HCT116 (cell line): Measurements from ENCODE around the gene CFAP74. TPM values are rescaled to one million over a fixed set of nuclear protein-coding genes. Genes with fewer than 3 reads are reported as not detected.

Source experiments
- ATAC-seq: fragments of 200-7000 bp; cut with Tn5 transposase; 2 replicates; pipeline ENCODE4 v1.9.1; 2020; ENCODE audit warnings: mild to moderate bottlenecking, moderate library complexity
- BruUV-seq: library from RNA; stranded (reverse); fragments of 400-500 nt; replicated peaks from 2 replicates; lab custom pipeline; 2021; lab: Mats Ljungman, UMichigan
- CTCF ChIA-PET: fragments of 300-600 bp; sonication (Branson Sonifier 250); formaldehyde crosslinking; loops from one replicate; lab custom pipeline; 2021; ENCODE audit warnings: antibody characterized with exemption; lab: Charles Lee
- POLR2A ChIA-PET: fragments of 300-600, 350-600 bp; sonication (Branson Sonifier 250); formaldehyde crosslinking; loops from one replicate; lab custom pipeline; 2021; ENCODE audit warnings: antibody characterized with exemption; lab: Charles Lee
- RAD21 ChIA-PET, 2 experiments: fragments of 300-600 bp; sonication (Branson Sonifier 250); formaldehyde crosslinking; loops; one replicate each; lab custom pipeline; 2023; ENCODE audit warnings: low total read pairs in 2 of 2; ENCODE audit not compliant: uncharacterized antibody in 2 of 2, unreplicated experiment in 2 of 2, low non-redundant PET in 1 of 2; lab: Charles Lee
- DNase-seq: peaks from one replicate; pipeline ENCODE4 v3.0.0-alpha.2; 2010; ENCODE audit warnings: low read depth, low spot score
- H2AFZ ChIP-seq: fragments of 200-600 bp; shearing (Covaris generic), sonication (generic); 2 replicates; pipeline ENCODE4 v1.6.1; 2017; ENCODE audit warnings: low read depth, mixed run types, mixed read lengths, antibody characterized with exemption, low read length; ENCODE audit not compliant: poor library complexity, severe bottlenecking
- H3K27ac ChIP-seq: 2 replicates; pipeline ENCODE4 v1.5.1; 2012; ENCODE audit warnings: low read depth, low read length
- H3K27me3 ChIP-seq: fragments of 200-600 bp; sonication (generic); 2 replicates; pipeline ENCODE4 v1.6.1; 2016; ENCODE audit warnings: mixed run types, low read length, mixed read lengths; ENCODE audit not compliant: insufficient read depth
- H3K36me3 ChIP-seq, 2 experiments: fragments of 200-500 bp in 1 of 2; fragments of 200-600 bp in 1 of 2; sonication (Bioruptor generic) in 1 of 2; sonication (generic) in 1 of 2; 2 replicates each; pipeline versions ENCODE4 v1.5.1 to v1.6.1; 2014 to 2016; ENCODE audit warnings: low read length in 2 of 2, inconsistent platforms in 1 of 2, mixed read lengths in 1 of 2, mixed run types in 1 of 2; ENCODE audit not compliant: insufficient read depth in 2 of 2, control insufficient read depth in 1 of 2
- H3K4me1 ChIP-seq, 2 experiments: fragments of 200-600 bp in 1 of 2; sonication (generic) in 1 of 2; 2 replicates each; pipeline versions ENCODE4 v1.5.1 to v1.6.1; 2012 to 2017; ENCODE audit warnings: low read length in 2 of 2, inconsistent platforms in 1 of 2, mild to moderate bottlenecking in 1 of 2, mixed read lengths in 1 of 2, mixed run types in 1 of 2, moderate library complexity in 1 of 2; ENCODE audit not compliant: insufficient read depth in 2 of 2, control insufficient read depth in 1 of 2
- H3K4me2 ChIP-seq: fragments of 200-600 bp; sonication (generic); 2 replicates; pipeline ENCODE4 v1.6.1; 2017; ENCODE audit warnings: mixed run types, low read length, mixed read lengths
- H3K4me3 ChIP-seq, 2 experiments: fragments of 200-600 bp in 1 of 2; sonication (generic) in 1 of 2; replicated peaks in 1 of 2; 2 replicates each; pipeline ENCODE4 v1.5.1; 2011 to 2016; ENCODE audit warnings: low read length in 2 of 2, control low read depth in 1 of 2, low read depth in 1 of 2, mild to moderate bottlenecking in 1 of 2, mixed read lengths in 1 of 2, mixed run types in 1 of 2
- H3K79me2 ChIP-seq: fragments of 200-600 bp; sonication (generic); 2 replicates; pipeline ENCODE4 v1.6.1; 2017; ENCODE audit warnings: mild to moderate bottlenecking, mixed run types, low read length, moderate library complexity, mixed read lengths; ENCODE audit not compliant: insufficient read depth
- H3K9ac ChIP-seq: fragments of 200-600 bp; sonication (generic); 2 replicates; pipeline ENCODE4 v1.6.1; 2016; ENCODE audit warnings: low read length, mixed read lengths
- H3K9me2 ChIP-seq: fragments of 200-600 bp; sonication (generic), shearing (Covaris generic); 2 replicates; pipeline ENCODE4 v1.6.1; 2017; ENCODE audit warnings: mixed run types, mild to moderate bottlenecking, moderate library complexity; ENCODE audit not compliant: insufficient read depth
- H3K9me3 ChIP-seq, 2 experiments: fragments of 200-500 bp in 1 of 2; fragments of 200-600 bp in 1 of 2; sonication (Bioruptor generic) in 1 of 2; sonication (generic) in 1 of 2; 2 replicates each; pipeline ENCODE4 v1.6.1; 2014 to 2017; ENCODE audit warnings: low read length in 2 of 2, mixed read lengths in 2 of 2, inconsistent platforms in 1 of 2, low read depth in 1 of 2, mild to moderate bottlenecking in 1 of 2, mixed run types in 1 of 2, moderate library complexity in 1 of 2; ENCODE audit not compliant: control insufficient read depth in 1 of 2, insufficient read depth in 1 of 2
- H4K20me1 ChIP-seq: fragments of 200-600 bp; sonication (generic), shearing (Covaris generic); 2 replicates; pipeline ENCODE4 v1.6.1; 2017; ENCODE audit warnings: mixed run types, mild to moderate bottlenecking, moderate library complexity; ENCODE audit not compliant: insufficient read depth
- CBX3 ChIP-seq: IDR thresholded peaks from 2 replicates; pipeline ENCODE4 v1.6.1; 2012; ENCODE audit warnings: low read depth
- CEBPB ChIP-seq: IDR thresholded peaks from 2 replicates; pipeline ENCODE4 v1.6.1; 2012; ENCODE audit warnings: low read depth
- EGR1 ChIP-seq: IDR thresholded peaks from 2 replicates; pipeline ENCODE4 v1.6.1; 2012; ENCODE audit warnings: low read depth
- ELF1 ChIP-seq: IDR thresholded peaks from 2 replicates; pipeline ENCODE4 v1.6.1; 2012; ENCODE audit warnings: low read depth, borderline replicate concordance
- EZH2 ChIP-seq: fragments of 200-600 bp; sonication (generic); IDR thresholded peaks from 2 replicates; pipeline ENCODE4 v1.6.1; 2017; ENCODE audit warnings: antibody characterized with exemption, mixed run types
- EZH2phosphoT487 ChIP-seq: fragments of 200-600 bp; IDR thresholded peaks from 2 replicates; pipeline ENCODE4 v1.6.1; 2018; ENCODE audit warnings: antibody characterized with exemption, borderline replicate concordance
- FOSL1 ChIP-seq: IDR thresholded peaks from 2 replicates; pipeline ENCODE4 v1.6.1; 2012; ENCODE audit warnings: low read depth
- JUND ChIP-seq: IDR thresholded peaks from 2 replicates; pipeline ENCODE4 v1.6.1; 2012
- POLR2A ChIP-seq: IDR thresholded peaks from 2 replicates; pipeline ENCODE4 v1.7.0; 2011; ENCODE audit warnings: borderline replicate concordance; ENCODE audit not compliant: insufficient read depth, insufficient read length; ENCODE audit errors: extremely low read depth
- POLR2AphosphoS5 ChIP-seq: IDR thresholded peaks from 2 replicates; pipeline ENCODE4 v1.6.1; 2011; ENCODE audit warnings: mild to moderate bottlenecking, low read depth, low read length, moderate library complexity
- RAD21 ChIP-seq: IDR thresholded peaks from 2 replicates; pipeline ENCODE4 v1.6.1; 2012; ENCODE audit warnings: low read depth, mild to moderate bottlenecking
- SP1 ChIP-seq: IDR thresholded peaks from 2 replicates; pipeline ENCODE4 v1.6.1; 2012; ENCODE audit warnings: low read depth
- SRF ChIP-seq: IDR thresholded peaks from 2 replicates; pipeline ENCODE4 v1.6.1; 2012; ENCODE audit warnings: low read depth
- TCF7L2 ChIP-seq: IDR thresholded peaks from 2 replicates; pipeline ENCODE4 v1.7.0; 2011; ENCODE audit warnings: borderline replicate concordance, inconsistent platforms; ENCODE audit not compliant: insufficient read depth, insufficient read length; ENCODE audit errors: extremely low read depth
- YY1 ChIP-seq: IDR thresholded peaks from 2 replicates; pipeline ENCODE4 v1.6.1; 2011; ENCODE audit warnings: low read length, low read depth, moderate library complexity, mild to moderate bottlenecking; ENCODE audit not compliant: insufficient replicate concordance; ENCODE audit errors: extremely low read depth
- ZFX ChIP-seq: fragments of 450-650 bp; IDR thresholded peaks from 2 replicates; pipeline ENCODE4 v1.6.1; 2017
- ZNF274 ChIP-seq: fragments of 200-500 bp; sonication (Bioruptor generic); IDR thresholded peaks from 2 replicates; pipeline ENCODE4 v1.6.1; 2014; ENCODE audit warnings: mild to moderate bottlenecking, low read depth, low read length, inconsistent platforms
- intact Hi-C: fragments of 100-400 bp; cut with micrococcal nuclease; formaldehyde crosslinking; loops from 2 replicates; pipeline ENCODE4 v1.10.0; 2022
- total RNA-seq: library from RNA; stranded (reverse); gene quantifications from one replicate; pipeline ENCODE4 v1.2.1, GENCODE V29; 2021; ENCODE audit not compliant: unreplicated experiment
- TF ChIP-seq, protein P1 (sequence below): IDR thresholded peaks from 2 replicates; pipeline ENCODE4 v1.6.1; 2012
- TF ChIP-seq, protein P2 (sequence below): IDR thresholded peaks from 2 replicates; pipeline ENCODE4 v1.6.1; 2012

CFAP74 gene
- total RNA-seq, 1 experiment from 2014 or later: 4.9 TPM

DNA sequence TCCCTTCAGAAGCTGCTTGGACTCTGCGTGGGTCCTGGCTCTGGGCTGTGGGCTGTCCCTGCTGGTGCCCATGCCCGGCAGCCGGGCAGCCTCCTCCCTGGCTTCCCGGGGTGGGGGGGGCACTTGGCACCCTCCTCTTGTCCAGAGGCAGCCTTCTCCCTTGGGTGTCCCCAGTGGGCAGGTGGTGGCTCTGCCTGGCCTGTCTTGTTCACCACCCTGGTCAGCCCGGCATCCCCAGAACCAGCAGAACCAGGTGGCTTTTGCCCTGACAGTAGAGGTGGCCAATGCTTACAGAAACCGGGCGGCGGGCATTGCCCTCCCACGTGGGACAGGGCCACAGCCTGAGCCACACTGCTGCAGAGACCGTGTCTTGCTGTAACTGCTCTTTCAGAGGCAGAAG is 38.0 kb downstream of the CFAP74 start:
- no peak overlapping the region for H3K4me2 ChIP-seq
- BruUV-seq: no TSS peak
- H3K79me2 ChIP-seq: no peaks in the 10 kb centered on the region
- H3K27ac ChIP-seq: no peak overlapping the region
- no peak for DNase-seq
- no peaks in the 10 kb centered on the region; a peak in 1 of 4 replicates for H3K9me3 ChIP-seq
- TF ChIP-seq FOSL1: no peak
- no peak for TF ChIP-seq JUND
- no peak for TF ChIP-seq TCF7L2
- TF ChIP-seq ZNF274: no peak
- TF ChIP-seq YY1: no peak
- TF ChIP-seq ELF1: no peak
- TF ChIP-seq ZFX: no peak
- TF ChIP-seq, protein P1, sequence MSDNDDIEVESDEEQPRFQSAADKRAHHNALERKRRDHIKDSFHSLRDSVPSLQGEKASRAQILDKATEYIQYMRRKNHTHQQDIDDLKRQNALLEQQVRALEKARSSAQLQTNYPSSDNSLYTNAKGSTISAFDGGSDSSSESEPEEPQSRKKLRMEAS: no peak
- no peak for TF ChIP-seq SP1
- TF ChIP-seq SRF: no peak
- TF ChIP-seq, all 23 proteins: peak for 0
- no peak overlapping the region for H2AFZ ChIP-seq
- CTCF ChIA-PET: no interaction called here
- no peak for ATAC-seq
- intact Hi-C loops: no loop called here
- POLR2A ChIA-PET: no interaction called here
- no peak overlapping the region for H3K4me3 ChIP-seq
- peaks cover 12 to 29% of the 10 kb centered on the region in 2 experiments for H3K4me1 ChIP-seq
- no peaks in the 10 kb centered on the region for H3K27me3 ChIP-seq
- no peaks in the 10 kb centered on the region for H3K9me2 ChIP-seq
- no peaks in the 10 kb centered on the region for H4K20me1 ChIP-seq
- RAD21 ChIA-PET: no interaction called here
- H3K36me3 ChIP-seq: no peaks in the 10 kb centered on the region
- H3K9ac ChIP-seq: no peak overlapping the region

DNA sequence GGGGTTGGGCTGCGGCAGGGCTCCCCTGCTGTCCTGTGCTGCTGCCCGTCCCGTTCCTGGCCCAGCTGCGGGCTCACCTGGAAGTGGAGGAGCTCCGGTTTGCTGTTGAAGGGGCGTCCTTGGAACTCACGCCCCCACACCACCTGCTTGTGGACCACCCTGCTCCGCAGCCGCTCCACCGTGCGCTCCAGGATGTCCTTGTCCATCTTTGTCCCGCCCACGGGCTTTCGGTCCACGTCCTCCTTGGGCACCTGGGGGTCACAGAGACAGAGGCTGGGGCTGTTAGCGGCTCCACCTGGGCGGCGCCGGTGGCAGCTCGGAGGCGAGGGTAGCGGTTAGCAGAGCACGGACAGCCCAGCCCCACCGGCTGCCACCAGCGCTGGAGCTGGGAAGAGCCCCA is 38.8 kb downstream of the CFAP74 start:
- RAD21 ChIA-PET: no interaction called here
- no peak for DNase-seq
- Histone ChIP-seq H3K27ac (no peak overlapping the region), H3K9me2 (no peaks in the 10 kb centered on the region), H3K79me2 (no peaks in the 10 kb centered on the region), H2AFZ (no peak overlapping the region), H3K4me3 (no peak overlapping the region), H3K4me2 (no peak overlapping the region), H3K4me1 (peaks cover 15 to 37% of the 10 kb centered on the region in 2 experiments), H3K36me3 (no peaks in the 10 kb centered on the region), H3K9ac (no peak overlapping the region), H3K27me3 (no peaks in the 10 kb centered on the region), H4K20me1 (no peaks in the 10 kb centered on the region), H3K9me3 (no peaks in the 10 kb centered on the region)
- TF ChIP-seq EZH2: no peak
- TF ChIP-seq JUND: no peak
- TF ChIP-seq SP1: no peak
- no peak for TF ChIP-seq FOSL1
- TF ChIP-seq, protein P2, sequence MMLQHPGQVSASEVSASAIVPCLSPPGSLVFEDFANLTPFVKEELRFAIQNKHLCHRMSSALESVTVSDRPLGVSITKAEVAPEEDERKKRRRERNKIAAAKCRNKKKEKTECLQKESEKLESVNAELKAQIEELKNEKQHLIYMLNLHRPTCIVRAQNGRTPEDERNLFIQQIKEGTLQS: no peak
- no peak for TF ChIP-seq CEBPB
- TF ChIP-seq ZNF274: no peak
- no peak for TF ChIP-seq CBX3
- TF ChIP-seq SRF: no peak
- no peak for TF ChIP-seq POLR2AphosphoS5
- TF ChIP-seq, protein P1: no peak
- no peak for TF ChIP-seq ZFX
- TF ChIP-seq EGR1: no peak
- no peak for TF ChIP-seq EZH2phosphoT487
- no peak for TF ChIP-seq POLR2A
- TF ChIP-seq YY1: no peak
- no peak for TF ChIP-seq ELF1
- no peak for TF ChIP-seq TCF7L2
- TF ChIP-seq RAD21: no peak
- intact Hi-C loops: no loop called here
- BruUV-seq: no TSS peak
- ATAC-seq: no peak
- CTCF ChIA-PET: no interaction called here
- POLR2A ChIA-PET: no interaction called here
